Measurements from ENCODE around the gene ZNF469.

Gene ZNF469

DNA sequence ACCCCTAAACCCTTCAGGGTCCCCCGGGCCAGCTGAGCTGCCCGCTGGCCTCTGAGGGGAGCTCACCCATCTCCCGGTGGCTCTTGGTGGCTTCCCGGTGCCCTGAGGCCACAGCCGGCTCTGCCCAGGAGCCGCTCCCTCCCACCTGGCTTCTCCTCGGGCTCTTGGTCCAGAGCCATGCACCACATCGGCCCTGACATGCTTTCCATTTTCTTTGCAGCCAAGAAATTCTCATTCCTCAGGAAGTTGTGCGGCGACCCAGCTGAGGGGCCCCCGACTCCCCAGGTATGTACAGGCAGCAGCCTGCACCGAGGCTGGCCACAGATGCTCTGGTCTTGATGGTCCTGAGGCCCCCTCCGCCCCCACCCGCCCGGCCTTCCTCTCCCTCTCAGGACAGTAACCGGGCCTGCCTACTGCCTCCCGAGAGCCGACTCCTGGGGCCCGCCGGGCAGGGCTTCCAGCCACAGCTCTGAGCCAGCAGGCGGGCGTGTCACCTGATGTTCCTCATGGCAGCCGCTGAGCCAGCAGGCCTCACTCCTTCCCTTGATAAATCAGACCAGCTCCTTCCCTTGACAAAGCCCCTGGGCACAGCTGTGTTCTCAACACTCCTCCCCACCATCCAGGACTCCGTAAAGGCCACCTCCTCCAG, 42.0 kb downstream of the ZNF469 start:
- H3K4me3 ChIP-seq (ENCODE audit: low read depth, low read length), result no peak overlapping the region
- DNase-seq (ENCODE audit: low read depth), result no peak
- TF ChIP-seq, protein P1, sequence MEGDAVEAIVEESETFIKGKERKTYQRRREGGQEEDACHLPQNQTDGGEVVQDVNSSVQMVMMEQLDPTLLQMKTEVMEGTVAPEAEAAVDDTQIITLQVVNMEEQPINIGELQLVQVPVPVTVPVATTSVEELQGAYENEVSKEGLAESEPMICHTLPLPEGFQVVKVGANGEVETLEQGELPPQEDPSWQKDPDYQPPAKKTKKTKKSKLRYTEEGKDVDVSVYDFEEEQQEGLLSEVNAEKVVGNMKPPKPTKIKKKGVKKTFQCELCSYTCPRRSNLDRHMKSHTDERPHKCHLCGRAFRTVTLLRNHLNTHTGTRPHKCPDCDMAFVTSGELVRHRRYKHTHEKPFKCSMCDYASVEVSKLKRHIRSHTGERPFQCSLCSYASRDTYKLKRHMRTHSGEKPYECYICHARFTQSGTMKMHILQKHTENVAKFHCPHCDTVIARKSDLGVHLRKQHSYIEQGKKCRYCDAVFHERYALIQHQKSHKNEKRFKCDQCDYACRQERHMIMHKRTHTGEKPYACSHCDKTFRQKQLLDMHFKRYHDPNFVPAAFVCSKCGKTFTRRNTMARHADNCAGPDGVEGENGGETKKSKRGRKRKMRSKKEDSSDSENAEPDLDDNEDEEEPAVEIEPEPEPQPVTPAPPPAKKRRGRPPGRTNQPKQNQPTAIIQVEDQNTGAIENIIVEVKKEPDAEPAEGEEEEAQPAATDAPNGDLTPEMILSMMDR (IDR thresholded peaks at IDR 0.05; ENCODE audit: insufficient read depth, low read depth, low read length, missing control alignments), result no peak

- TF ChIP-seq, protein P1 (IDR thresholded peaks at IDR 0.05; ENCODE audit: insufficient read depth, low read depth, low read length, missing control alignments), result no peak
- H3K4me3 ChIP-seq (ENCODE audit: low read depth, low read length), result no peak overlapping the region
- no peak for DNase-seq (ENCODE audit: low read depth)
These were observed 43.3 kb downstream of the ZNF469 start for GRCh38 chr16:88426018-88426417.

DNA sequence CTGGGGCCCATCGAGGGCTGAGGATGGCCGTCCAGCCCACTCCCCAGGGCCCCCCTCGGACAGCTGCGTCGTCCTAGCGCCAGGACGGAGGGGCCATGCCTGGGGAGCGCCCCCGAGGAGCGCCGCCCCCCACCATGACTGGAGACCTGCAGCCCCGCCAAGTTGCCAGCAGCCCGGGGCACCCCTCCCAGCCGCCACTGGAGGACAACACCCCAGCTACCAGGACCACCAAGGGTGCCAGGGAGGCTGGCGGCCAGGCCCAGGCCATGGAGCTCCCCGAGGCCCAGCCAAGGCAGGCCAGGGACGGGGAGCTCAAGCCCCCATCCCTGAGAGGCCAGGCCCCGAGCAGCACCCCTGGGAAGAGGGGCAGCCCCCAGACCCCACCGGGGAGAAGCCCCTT, 44.6 kb downstream of the ZNF469 start:
- no peak for DNase-seq (ENCODE audit: low read depth)
- no peak overlapping the region for H3K4me3 ChIP-seq (ENCODE audit: low read depth, low read length)
- TF ChIP-seq, protein P1 (IDR thresholded peaks at IDR 0.05; ENCODE audit: insufficient read depth, low read depth, low read length, missing control alignments), result no peak

DNA sequence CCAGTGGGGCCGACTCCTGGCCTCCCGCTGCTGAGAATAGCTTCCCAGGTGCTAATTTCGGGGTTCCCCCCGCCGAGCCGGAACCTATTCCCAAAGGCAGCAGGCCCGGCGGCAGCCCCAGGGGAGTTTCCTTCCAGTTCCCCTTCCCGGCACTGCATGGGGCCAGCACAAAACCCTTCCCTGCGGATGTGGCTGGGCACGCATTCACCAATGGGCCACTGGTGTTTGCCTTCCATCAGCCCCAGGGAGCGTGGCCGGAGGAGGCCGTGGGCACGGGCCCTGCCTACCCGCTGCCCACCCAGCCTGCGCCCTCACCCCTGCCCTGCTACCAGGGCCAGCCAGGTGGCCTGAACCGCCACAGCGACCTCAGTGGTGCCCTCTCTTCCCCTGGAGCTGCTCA, 45.4 kb downstream of the ZNF469 start:
- DNase-seq (ENCODE audit: low read depth), result no peak
- H3K4me3 ChIP-seq (ENCODE audit: low read depth, low read length), result no peak overlapping the region
- TF ChIP-seq, protein P1 (IDR thresholded peaks at IDR 0.05; ENCODE audit: insufficient read depth, low read depth, low read length, missing control alignments), result no peak

GRCh38 chr16:88428616-88429386, 46.0 kb downstream of the ZNF469 start:
- TF ChIP-seq, protein P1 (IDR thresholded peaks at IDR 0.05; ENCODE audit: insufficient read depth, low read depth, low read length, missing control alignments), result no peak
- DNase-seq (ENCODE audit: low read depth), result no peak
- H3K4me3 ChIP-seq (ENCODE audit: low read depth, low read length), result no peak overlapping the region

- DNase-seq (ENCODE audit: low read depth), result no peak
- H3K4me3 ChIP-seq (ENCODE audit: low read depth, low read length), result no peak overlapping the region
- TF ChIP-seq, protein P1 (IDR thresholded peaks at IDR 0.05; ENCODE audit: insufficient read depth, low read depth, low read length, missing control alignments), result no peak
These were observed 46.8 kb downstream of the ZNF469 start for GRCh38 chr16:88429387-88430184.
